GM12892 (cell line): ENCODE measurements around the gene PADI1.

Experiments used
- POLR2A ChIP-seq: IDR thresholded peaks from 2 replicates; pipeline ENCODE4 v1.6.1; 2011; ENCODE audit warnings: low read depth, low read length, control low read depth
- POLR2AphosphoS5 ChIP-seq: IDR thresholded peaks from 2 replicates; pipeline ENCODE4 v1.6.1; 2011; ENCODE audit warnings: low read depth, low read length, control low read depth

DNA sequence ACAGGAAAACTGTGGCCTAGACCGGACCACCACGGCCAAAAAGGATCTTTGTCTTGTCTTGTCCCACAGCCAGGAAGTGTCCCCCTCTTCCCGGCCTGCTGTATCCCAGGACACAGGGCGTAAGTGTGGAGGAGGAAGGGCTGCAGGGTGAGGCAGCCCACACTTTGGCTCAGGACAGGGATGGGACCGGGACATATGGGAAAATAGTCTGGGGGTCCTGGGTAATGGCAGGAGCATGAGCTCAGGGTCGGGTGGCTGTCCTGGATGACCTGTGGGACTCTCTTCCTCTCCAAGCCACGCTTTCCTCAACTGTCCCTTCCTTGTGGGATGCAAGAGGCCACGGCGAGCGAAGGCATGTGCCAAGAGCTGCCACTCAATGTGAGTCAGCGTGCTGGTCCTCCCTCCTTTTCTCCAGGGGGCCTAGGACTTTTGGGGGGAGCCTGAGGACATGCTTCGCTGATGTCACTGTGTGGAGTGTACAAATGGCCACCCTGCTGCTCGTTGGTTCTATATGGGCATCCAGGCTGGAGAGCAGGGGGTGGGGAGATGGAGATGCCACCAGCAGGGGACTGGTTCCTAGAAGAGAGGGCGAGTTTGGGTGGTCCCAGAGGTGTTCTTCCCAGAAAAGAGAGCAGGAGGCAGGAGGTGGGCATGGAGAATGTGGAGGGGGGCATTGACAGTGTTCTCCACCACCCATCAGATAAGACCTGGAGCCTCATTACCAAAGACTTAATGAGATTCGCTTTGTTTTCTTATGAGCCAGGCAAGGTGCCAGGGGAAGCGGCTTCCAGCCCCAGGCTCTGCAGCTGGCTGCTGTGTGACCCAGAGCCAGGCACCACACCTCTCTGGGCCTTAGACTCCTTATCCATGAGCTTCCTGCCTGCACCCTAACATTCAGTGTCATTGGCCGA lies 11.5 kb upstream of the PADI1 start:
- TF ChIP-seq POLR2A (no peak), POLR2AphosphoS5 (no peak)
